ENCODE data around the gene GK2. TPM values are rescaled to one million over a fixed set of nuclear protein-coding genes. Genes with fewer than 3 reads are reported as not detected.

GK2 gene
- total RNA-seq, 2 donors from 2014 or later, result 3.9 TPM; not detected in 1

DNA sequence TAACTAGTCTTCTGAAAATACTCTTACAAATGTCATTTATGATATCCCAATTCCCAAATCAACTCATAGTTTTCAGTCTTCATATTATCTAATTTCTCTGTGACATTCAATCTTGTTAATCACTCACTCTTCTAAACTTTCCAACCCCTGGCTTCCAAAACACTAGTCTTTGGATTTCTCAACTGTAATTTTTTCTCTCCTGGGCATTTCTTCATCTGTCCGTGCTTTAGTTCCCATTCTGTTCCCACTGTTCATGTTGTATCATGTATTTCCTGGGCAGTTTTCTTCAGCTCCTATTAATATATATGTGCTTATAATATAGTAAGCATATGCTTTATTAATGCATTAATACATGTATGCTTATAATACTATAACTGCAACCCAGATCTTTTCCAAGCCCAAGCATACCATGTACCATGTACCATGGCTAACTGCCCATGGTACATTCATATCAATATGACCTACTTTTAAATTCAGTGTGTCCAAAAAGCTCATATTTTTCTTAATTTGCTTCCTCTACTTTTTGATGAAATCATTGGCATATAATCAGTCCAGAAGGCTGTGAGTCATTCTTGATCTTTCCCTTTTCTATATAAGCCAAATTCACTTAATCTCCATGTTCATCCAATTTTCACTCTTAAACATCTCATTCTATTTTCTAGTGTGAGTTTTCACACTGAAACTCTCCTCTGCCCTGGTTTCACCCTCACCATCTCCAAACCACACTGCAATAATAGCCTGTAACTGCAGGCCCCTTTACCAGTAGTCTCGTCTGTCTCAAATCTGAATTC, 21.3 kb upstream of the GK2 start:
- TF ChIP-seq, protein P1, sequence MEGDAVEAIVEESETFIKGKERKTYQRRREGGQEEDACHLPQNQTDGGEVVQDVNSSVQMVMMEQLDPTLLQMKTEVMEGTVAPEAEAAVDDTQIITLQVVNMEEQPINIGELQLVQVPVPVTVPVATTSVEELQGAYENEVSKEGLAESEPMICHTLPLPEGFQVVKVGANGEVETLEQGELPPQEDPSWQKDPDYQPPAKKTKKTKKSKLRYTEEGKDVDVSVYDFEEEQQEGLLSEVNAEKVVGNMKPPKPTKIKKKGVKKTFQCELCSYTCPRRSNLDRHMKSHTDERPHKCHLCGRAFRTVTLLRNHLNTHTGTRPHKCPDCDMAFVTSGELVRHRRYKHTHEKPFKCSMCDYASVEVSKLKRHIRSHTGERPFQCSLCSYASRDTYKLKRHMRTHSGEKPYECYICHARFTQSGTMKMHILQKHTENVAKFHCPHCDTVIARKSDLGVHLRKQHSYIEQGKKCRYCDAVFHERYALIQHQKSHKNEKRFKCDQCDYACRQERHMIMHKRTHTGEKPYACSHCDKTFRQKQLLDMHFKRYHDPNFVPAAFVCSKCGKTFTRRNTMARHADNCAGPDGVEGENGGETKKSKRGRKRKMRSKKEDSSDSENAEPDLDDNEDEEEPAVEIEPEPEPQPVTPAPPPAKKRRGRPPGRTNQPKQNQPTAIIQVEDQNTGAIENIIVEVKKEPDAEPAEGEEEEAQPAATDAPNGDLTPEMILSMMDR (IDR thresholded peaks at IDR 0.05), result no peak
- TF ChIP-seq POLR2A (IDR thresholded peaks at IDR 0.05) (no peak), POLR2AphosphoS5 (IDR thresholded peaks at IDR 0.05) (no peak)
- H3K27me3 ChIP-seq (replicated peaks; ENCODE audit: insufficient read depth), result no peaks in the 10 kb centered on the region
- H3K4me1 ChIP-seq (replicated peaks), result no peaks in the 10 kb centered on the region
- no peak overlapping the region for H3K4me3 ChIP-seq
- no peak overlapping the region for H3K27ac ChIP-seq
- H3K9me3 ChIP-seq, result no peaks in the 10 kb centered on the region
- no peaks in the 10 kb centered on the region for H3K36me3 ChIP-seq
- WGBS, result 67% methylated on average over 2 of the region's 2 CpGs
- no peak for DNase-seq (ENCODE audit: low spot score)
- intact Hi-C loops (cut with DNase I), result no loop called here

DNA sequence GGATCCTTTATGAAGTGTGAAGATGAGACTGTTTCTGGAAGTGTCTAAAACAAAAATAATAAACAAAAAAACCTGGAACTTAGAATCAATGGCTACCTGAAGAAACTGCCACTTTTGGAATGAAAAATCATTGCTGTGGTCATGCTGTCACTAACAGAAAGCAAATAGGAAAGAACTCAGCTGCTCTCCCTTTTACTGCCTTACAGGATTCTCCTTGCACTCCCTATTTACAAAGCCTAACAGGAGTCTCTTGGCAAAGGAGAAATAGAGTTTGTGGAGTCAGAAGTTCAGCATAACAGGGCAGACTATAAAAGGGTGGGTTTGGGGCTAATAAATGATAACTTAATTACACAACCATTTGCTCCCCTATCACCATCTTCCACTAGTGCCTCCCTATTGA, 19.0 kb upstream of the GK2 start:
- H3K27me3 ChIP-seq (replicated peaks; ENCODE audit: insufficient read depth), result no peaks in the 10 kb centered on the region

DNA sequence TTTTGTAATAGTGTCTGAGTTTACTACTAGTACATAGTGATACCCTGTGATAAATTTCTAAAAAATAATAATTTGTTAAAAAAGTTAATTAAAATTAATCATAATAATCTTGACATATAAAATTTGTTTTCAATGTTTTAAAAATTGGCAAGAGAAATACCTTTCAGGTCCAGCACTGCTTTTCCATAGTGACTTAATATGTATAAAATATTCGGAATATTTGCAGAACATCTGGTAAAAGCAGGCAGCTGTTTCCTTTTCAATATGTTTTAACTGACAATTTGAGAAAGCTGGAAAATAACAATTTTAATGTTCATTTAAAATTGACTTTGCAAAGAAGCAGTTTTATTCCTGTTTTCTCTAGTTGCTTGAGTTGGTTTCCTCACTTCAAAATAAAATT, 17.6 kb upstream of the GK2 start:
- 70% methylated on average over 1 of the region's 1 CpG for WGBS
- Histone ChIP-seq H3K4me1 (replicated peaks) (no peaks in the 10 kb centered on the region), H3K27ac (no peak overlapping the region), H3K27me3 (replicated peaks; ENCODE audit: insufficient read depth) (no peaks in the 10 kb centered on the region), H3K4me3 (no peak overlapping the region), H3K9me3 (no peaks in the 10 kb centered on the region), H3K36me3 (no peaks in the 10 kb centered on the region)
- intact Hi-C loops (cut with DNase I), result no loop called here
- TF ChIP-seq POLR2A (IDR thresholded peaks at IDR 0.05) (no peak), POLR2AphosphoS5 (IDR thresholded peaks at IDR 0.05) (no peak)
- TF ChIP-seq, protein P1 (IDR thresholded peaks at IDR 0.05), result no peak
- no peak for DNase-seq (ENCODE audit: low spot score)

More for the DNA sequence above, 19.0 kb upstream of the GK2 start:
- intact Hi-C loops (cut with DNase I), result no loop called here
- peak; percentile 15 for DNase-seq (ENCODE audit: low spot score)
- Histone ChIP-seq H3K4me3 (no peak overlapping the region), H3K36me3 (no peaks in the 10 kb centered on the region), H3K4me1 (replicated peaks) (no peaks in the 10 kb centered on the region), H3K9me3 (no peaks in the 10 kb centered on the region), H3K27ac (peak overlapping the region; percentile 28 to 69)
- TF ChIP-seq POLR2AphosphoS5 (IDR thresholded peaks at IDR 0.05), result peak; percentile 75
- no peak for TF ChIP-seq POLR2A (IDR thresholded peaks at IDR 0.05)
- TF ChIP-seq, protein P1 (IDR thresholded peaks at IDR 0.05), result no peak

DNA sequence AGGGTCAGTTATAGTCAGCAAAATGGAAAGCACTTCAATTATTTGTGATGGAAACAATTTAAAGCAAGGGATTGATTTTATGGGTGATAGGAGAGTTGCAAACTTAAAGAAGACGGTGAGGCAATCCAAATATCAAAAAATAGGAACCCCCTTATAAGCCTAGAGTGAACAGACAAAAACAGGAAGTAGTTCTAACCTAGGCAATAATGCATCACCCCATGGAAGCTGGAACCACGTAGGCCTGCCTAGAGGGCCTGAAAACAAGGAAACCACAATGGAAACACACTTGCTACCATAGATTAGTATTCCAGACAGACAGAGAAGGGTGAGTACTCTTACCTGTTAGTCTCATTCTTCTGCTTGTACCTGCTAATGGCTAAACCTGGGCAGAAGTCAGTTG, 13.5 kb upstream of the GK2 start:
- Histone ChIP-seq H3K4me3 (no peak overlapping the region), H3K4me1 (replicated peaks) (no peaks in the 10 kb centered on the region), H3K27ac (no peak overlapping the region), H3K9me3 (no peaks in the 10 kb centered on the region), H3K36me3 (no peaks in the 10 kb centered on the region), H3K27me3 (replicated peaks; ENCODE audit: insufficient read depth) (no peaks in the 10 kb centered on the region)
- intact Hi-C loops (cut with DNase I), result no loop called here
- TF ChIP-seq POLR2AphosphoS5 (IDR thresholded peaks at IDR 0.05), result no peak
- TF ChIP-seq POLR2A (IDR thresholded peaks at IDR 0.05), result no peak
- TF ChIP-seq, protein P1 (IDR thresholded peaks at IDR 0.05), result no peak
- DNase-seq (ENCODE audit: low spot score), result no peak
- 85% methylated on average over 2 of the region's 2 CpGs for WGBS

DNA sequence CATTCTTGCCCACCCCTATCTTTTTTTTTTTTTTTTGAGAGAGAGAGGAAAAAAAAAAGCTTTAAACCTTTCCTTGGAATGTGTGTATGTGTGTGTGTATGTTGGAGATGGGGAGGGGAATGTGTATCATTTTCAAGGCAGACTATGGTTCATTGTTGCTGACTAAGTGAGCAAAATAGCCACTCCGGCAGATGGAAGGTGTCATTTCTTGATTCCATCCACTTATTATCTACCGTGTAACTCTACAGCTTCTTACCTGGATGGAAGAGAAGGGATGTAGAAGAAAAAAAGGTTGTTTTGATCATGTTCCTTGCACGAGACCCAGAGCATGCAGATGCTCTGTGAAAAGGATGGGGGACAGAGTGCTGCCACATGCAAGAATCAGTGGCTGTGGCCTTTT, 5.9 kb upstream of the GK2 start:
- intact Hi-C loops (cut with DNase I), result no loop called here
- WGBS, result 87% methylated on average over 3 of the region's 3 CpGs

More for the DNA sequence above, 5.9 kb upstream of the GK2 start:
- no peaks in the 10 kb centered on the region for H3K9me3 ChIP-seq
- no peaks in the 10 kb centered on the region for H3K4me1 ChIP-seq (replicated peaks)
- TF ChIP-seq POLR2A (IDR thresholded peaks at IDR 0.05) (no peak), POLR2AphosphoS5 (IDR thresholded peaks at IDR 0.05) (no peak)
- TF ChIP-seq, protein P1 (IDR thresholded peaks at IDR 0.05), result no peak
- H3K27ac ChIP-seq, result no peak overlapping the region
- H3K4me3 ChIP-seq, result no peak overlapping the region
- no peaks in the 10 kb centered on the region for H3K27me3 ChIP-seq (replicated peaks; ENCODE audit: insufficient read depth)
- DNase-seq (ENCODE audit: low spot score), result no peak
- no peaks in the 10 kb centered on the region for H3K36me3 ChIP-seq

All from prostate gland (tissue), 2 donors.